Forelimb muscle (tissue), 1 donor: ENCODE data around the gene PPP1R13L. TPM values are rescaled to one million over a fixed set of nuclear protein-coding genes. Genes with fewer than 3 reads are reported as not detected.

Source experiments
- DNase-seq: peaks from one replicate; pipeline ENCODE4 v3.0.0-alpha.2; 2013; ENCODE audit warnings: low read depth
- polyA plus RNA-seq: library from polyadenylated mRNA; unstranded; fragments of 120-200 nt; gene quantifications from one replicate; pipeline ENCODE4 v1.2.1, GENCODE V29; 2013; ENCODE audit not compliant: insufficient read length

The PPP1R13L gene
- polyA plus RNA-seq, 1 donor, result 3.9 TPM

GRCh38 chr19:45364696-45365095 lies 40.2 kb downstream of the PPP1R13L start:
- DNase-seq, result no peak

GRCh38 chr19:45363861-45364459 lies 40.9 kb downstream of the PPP1R13L start:
- no peak for DNase-seq

GRCh38 chr19:45362291-45362690 lies 42.6 kb downstream of the PPP1R13L start:
- no peak for DNase-seq

- no peak for DNase-seq
Measured at GRCh38 chr19:45361608-45362007, 43.3 kb downstream of the PPP1R13L start.

GRCh38 chr19:45358213-45358792 lies 46.6 kb downstream of the PPP1R13L start:
- no peak for DNase-seq

GRCh38 chr19:45357445-45357783 lies 47.5 kb downstream of the PPP1R13L start:
- no peak for DNase-seq

GRCh38 chr19:45356760-45357444 lies 48.0 kb downstream of the PPP1R13L start:
- no peak for DNase-seq

GRCh38 chr19:45355910-45356309 lies 49.0 kb downstream of the PPP1R13L start:
- no peak for DNase-seq

GRCh38 chr19:45355402-45355801 lies 49.5 kb downstream of the PPP1R13L start:
- no peak for DNase-seq

- DNase-seq, result no peak
Measured at GRCh38 chr19:45354241-45354842, 50.5 kb downstream of the PPP1R13L start.

- DNase-seq, result no peak
Measured at GRCh38 chr19:45352914-45353796, 51.7 kb downstream of the PPP1R13L start.

GRCh38 chr19:45352471-45352870 lies 52.4 kb downstream of the PPP1R13L start:
- DNase-seq, result no peak

GRCh38 chr19:45352062-45352461 lies 52.8 kb downstream of the PPP1R13L start:
- DNase-seq, result no peak

GRCh38 chr19:45351401-45351952 lies 53.4 kb downstream of the PPP1R13L start:
- no peak for DNase-seq

GRCh38 chr19:45350477-45351058 lies 54.3 kb downstream of the PPP1R13L start:
- DNase-seq, result no peak

- no peak for DNase-seq
Measured at GRCh38 chr19:45349430-45349941, 55.4 kb downstream of the PPP1R13L start.

GRCh38 chr19:45349126-45349415 lies 55.8 kb downstream of the PPP1R13L start:
- no peak for DNase-seq

- DNase-seq, result no peak
Measured at GRCh38 chr19:45348367-45349125, 56.3 kb downstream of the PPP1R13L start.

GRCh38 chr19:45347570-45348366 lies 57.1 kb downstream of the PPP1R13L start:
- DNase-seq, result no peak

GRCh38 chr19:45346449-45346848 lies 58.4 kb downstream of the PPP1R13L start:
- no peak for DNase-seq
